GM18861 (cell line): ENCODE results near the gene CHRNA4.
"Not testable (repeated sequence)": the region's sequence is repeated elsewhere in the genome, so short reads cannot be mapped to it uniquely, and the experiment has no call there.

ENCODE experiments used
- ATAC-seq: cut with Tn5 transposase; IDR thresholded peaks from one replicate; pipeline ENCODE4 v1.9.1; 2021; ENCODE audit not compliant: unreplicated experiment

Gene CHRNA4

GRCh38 chr20:63336232-63336752, 24.9 kb downstream of the CHRNA4 start:
- no peak for ATAC-seq

- no peak for ATAC-seq
Measured at GRCh38 chr20:63335711-63336110, 25.4 kb downstream of the CHRNA4 start.

GRCh38 chr20:63335060-63335459, 26.1 kb downstream of the CHRNA4 start:
- ATAC-seq, result not testable (repeated sequence)

DNA sequence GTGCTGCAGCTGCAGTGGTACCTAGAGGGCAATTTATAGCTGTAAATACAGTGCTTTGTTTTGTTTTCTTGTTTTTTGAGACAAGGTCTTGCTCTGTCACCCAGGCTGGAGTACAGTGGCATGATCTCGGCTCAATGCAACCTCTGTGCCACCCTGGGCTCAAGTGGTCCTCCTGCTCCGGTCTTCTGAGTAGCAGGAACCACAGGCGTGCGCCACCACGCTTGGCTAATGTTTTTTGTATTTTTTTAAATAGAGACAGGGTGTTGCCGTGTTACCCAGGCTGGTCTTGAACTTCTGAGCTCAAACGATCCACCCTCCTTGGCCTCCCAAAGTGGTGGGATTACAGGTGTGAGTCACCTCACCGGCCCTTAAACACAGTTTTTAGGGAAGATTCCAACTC, 26.8 kb downstream of the CHRNA4 start:
- no peak for ATAC-seq

GRCh38 chr20:63333241-63333836, 27.8 kb downstream of the CHRNA4 start:
- no peak for ATAC-seq

- ATAC-seq, result no peak
Measured at GRCh38 chr20:63332488-63333240, 28.5 kb downstream of the CHRNA4 start.

- no peak for ATAC-seq
Measured at GRCh38 chr20:63331741-63332400, 29.3 kb downstream of the CHRNA4 start.

- no peak for ATAC-seq
Measured at GRCh38 chr20:63330940-63331339, 30.2 kb downstream of the CHRNA4 start.

GRCh38 chr20:63330084-63330760, 30.9 kb downstream of the CHRNA4 start:
- no peak for ATAC-seq

- no peak for ATAC-seq
Measured at GRCh38 chr20:63329331-63330083, 31.6 kb downstream of the CHRNA4 start.

DNA sequence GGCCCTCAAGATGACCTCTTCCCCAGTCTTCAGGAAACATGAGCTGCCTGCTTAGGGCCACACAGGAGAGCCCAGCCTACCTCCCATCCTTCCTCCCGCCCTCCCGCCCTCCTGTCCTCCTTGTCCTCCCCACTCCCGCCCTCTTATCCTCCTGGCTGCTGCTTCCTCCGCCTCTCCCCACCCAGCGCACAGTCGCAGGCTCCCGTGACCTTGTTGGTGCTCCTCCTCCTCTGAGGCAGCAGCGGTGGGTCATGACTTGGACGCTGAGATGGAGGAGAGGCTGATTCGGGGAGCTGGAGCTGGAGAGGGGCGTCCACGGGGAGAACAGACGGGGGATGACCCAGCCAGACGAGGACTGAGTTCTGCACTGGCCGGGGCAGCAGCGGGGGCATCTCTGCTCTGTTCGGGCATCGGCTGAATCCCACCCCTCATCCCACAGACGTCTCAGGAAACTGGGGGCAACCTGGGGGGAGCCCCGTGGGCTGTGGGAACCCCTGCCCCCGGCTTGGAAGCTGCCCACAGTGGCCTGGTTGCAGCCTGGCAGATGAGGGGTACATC, 32.4 kb downstream of the CHRNA4 start:
- no peak for ATAC-seq

DNA sequence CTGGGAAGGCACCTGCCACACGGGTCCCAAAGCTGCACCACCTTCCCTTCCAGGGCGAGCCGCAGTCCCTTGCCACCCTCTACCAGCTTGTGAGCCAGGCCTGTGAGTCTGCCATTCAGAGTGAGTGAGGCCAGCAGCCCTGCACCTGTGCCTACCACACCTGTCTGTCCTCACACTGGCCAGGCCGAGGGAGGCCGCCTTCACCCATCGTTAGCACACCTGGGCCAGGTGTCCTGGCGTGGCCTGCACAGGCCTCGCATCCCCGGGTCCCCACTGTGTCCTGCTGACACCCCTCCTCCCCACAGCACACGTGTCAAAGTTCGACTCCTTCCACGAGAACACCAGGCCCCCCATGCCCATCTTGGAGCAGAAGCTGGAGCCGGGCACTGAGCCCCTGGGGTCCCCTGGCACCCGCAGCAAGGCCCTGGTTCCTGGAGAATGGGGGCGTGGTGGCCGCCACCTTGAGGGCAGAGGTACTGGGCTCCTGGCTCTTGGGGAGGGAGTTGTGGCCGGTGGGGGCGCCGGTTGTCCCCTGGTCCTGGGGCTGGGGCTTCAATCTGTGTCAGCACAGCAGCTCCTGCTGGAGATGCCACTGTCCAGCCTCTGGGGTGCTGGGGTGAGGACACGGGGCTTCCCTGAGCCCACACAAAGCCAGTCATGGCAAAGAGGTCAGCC, 33.0 kb downstream of the CHRNA4 start:
- no peak for ATAC-seq

GRCh38 chr20:63327231-63327745, 33.9 kb downstream of the CHRNA4 start:
- ATAC-seq, result no peak

GRCh38 chr20:63326314-63327230, 34.6 kb downstream of the CHRNA4 start:
- no peak for ATAC-seq

GRCh38 chr20:63325554-63326313, 35.4 kb downstream of the CHRNA4 start:
- ATAC-seq, result no peak

DNA sequence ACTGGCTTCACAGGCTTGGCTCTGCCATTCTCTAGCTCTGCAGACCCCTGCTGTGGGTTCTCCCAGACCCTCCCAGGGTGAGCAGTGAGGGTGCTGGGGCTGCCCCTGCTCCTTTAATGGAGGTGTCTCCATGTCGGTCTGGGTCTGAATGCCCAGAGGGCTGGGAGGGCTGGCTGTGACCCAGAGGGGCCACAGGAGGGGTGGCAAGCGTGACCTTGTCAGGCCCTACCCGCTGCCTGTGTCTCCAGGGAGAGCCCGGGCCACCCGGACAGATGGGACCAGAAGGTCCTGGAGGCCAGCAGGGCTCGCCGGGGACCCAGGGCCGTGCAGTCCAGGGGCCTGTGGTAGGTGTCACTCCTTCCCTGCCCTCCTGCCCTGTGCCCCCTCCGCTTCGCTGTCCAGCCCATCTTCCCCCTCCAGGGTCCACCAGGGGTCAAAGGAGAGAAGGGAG, 36.1 kb downstream of the CHRNA4 start:
- ATAC-seq, result no peak

DNA sequence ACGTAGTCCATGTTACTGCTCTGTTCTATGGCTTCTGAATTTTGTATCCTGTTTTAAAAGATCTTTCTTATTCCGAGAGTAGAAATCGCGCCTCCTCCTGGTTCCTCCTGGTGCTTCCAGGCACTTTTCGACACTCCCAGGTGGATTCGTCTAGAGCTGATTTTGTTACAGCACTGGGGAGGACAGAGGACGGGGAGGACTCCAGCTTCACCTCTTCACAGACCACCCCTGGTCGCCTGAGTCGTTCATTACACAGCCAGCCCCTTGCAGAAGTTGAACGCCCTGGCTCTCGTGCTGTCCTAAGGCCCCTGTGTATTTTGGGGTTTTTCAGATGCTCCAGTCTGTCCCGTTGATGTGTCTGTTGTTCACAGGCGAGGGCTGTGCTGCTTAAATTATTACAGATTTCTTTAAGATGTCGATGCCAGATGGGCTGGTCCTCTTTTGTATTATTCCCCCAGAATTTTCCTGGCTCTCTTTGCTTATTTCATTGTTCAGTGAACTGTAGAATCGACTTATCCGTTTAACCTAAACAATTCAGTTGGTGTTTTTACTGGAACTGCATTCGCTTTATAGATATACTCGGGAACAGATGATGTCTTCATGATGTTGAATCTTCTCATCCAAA, 37.7 kb downstream of the CHRNA4 start:
- ATAC-seq, result no peak
